Measurements from ENCODE around the gene NDUFC2. TPM values are rescaled to one million over a fixed set of nuclear protein-coding genes. Genes with fewer than 3 reads are reported as not detected.

NDUFC2 gene
- total and polyA plus RNA-seq, 2 experiments from 2014 or later, result 122 to 711 TPM

DNA sequence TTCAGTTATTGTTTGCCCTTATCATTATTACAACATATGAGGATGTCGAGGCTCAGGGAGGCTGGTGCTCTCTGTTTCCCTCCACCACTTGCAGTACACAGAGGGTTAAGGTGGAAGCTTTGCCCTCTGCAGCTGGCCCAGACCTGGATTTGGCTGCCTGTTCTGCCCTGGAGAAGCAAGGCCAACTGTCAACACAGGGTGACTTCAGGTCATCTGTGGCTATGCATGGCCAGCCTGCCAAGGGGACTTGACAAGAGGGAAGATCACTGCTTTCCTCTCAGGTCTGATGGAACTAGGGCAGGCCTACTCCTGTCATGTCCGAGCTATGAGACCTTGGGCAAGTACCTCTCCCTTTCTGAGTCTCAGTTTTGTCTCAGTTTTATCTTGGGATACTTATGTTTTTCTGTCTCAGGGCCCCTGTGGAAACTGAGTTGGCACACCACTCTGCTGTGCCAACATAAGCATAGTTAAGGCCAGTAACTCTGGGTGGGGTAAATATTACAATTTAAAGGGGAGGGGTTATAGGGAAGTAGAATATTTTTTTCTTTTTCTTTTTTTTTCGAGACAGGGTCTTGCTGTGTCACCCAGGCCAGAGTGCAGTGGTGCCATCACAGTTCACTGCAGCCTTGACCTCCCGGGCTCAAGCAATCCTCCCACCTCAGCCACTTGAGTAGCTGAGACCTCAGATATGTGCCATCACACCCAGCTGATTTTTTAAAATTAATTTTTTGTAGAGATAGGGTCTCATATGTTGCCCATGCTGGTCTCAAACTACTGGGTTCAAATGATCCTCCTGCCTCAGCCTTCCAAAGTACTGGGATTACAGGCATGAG, 18.4 kb downstream of the NDUFC2 start:
- Histone ChIP-seq H4K20me1 (replicated peaks; ENCODE audit: insufficient read depth) (no peaks in the 10 kb centered on the region), H3K27me3 (ENCODE audit: insufficient read depth) (no peaks in the 10 kb centered on the region), H2AFZ (no peak overlapping the region), H3K4me2 (no peak overlapping the region), H3F3A (replicated peaks; ENCODE audit: low read depth) (no peaks in the 10 kb centered on the region), H3K27ac (ENCODE audit: low read depth) (no peak overlapping the region), H3K9me2 (ENCODE audit: insufficient read depth) (no peaks in the 10 kb centered on the region), H3K36me3 (ENCODE audit: insufficient read depth) (no peaks in the 10 kb centered on the region), H3K4me3 (no peak overlapping the region), H3K79me2 (replicated peaks; ENCODE audit: insufficient read depth) (no peaks in the 10 kb centered on the region), H3K4me1 (ENCODE audit: insufficient read depth) (no peaks in the 10 kb centered on the region)
- H3K27ac Mint-ChIP-seq, result no peak overlapping the region
- DNase-seq (ENCODE audit: low spot score) (no peak), ATAC-seq (no peak)
- H3K4me3 Mint-ChIP-seq, result no peak overlapping the region
- no peak for TF ChIP-seq CREB1 (CRISPR knock-in tag; IDR thresholded peaks at IDR 0.05; ENCODE audit: low read depth)
- no peak for TF ChIP-seq EZH2 (IDR thresholded peaks at IDR 0.05; ENCODE audit: low read depth, unreplicated experiment)
- TF ChIP-seq, protein P1, sequence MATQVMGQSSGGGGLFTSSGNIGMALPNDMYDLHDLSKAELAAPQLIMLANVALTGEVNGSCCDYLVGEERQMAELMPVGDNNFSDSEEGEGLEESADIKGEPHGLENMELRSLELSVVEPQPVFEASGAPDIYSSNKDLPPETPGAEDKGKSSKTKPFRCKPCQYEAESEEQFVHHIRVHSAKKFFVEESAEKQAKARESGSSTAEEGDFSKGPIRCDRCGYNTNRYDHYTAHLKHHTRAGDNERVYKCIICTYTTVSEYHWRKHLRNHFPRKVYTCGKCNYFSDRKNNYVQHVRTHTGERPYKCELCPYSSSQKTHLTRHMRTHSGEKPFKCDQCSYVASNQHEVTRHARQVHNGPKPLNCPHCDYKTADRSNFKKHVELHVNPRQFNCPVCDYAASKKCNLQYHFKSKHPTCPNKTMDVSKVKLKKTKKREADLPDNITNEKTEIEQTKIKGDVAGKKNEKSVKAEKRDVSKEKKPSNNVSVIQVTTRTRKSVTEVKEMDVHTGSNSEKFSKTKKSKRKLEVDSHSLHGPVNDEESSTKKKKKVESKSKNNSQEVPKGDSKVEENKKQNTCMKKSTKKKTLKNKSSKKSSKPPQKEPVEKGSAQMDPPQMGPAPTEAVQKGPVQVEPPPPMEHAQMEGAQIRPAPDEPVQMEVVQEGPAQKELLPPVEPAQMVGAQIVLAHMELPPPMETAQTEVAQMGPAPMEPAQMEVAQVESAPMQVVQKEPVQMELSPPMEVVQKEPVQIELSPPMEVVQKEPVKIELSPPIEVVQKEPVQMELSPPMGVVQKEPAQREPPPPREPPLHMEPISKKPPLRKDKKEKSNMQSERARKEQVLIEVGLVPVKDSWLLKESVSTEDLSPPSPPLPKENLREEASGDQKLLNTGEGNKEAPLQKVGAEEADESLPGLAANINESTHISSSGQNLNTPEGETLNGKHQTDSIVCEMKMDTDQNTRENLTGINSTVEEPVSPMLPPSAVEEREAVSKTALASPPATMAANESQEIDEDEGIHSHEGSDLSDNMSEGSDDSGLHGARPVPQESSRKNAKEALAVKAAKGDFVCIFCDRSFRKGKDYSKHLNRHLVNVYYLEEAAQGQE (IDR thresholded peaks at IDR 0.05; ENCODE audit: unreplicated experiment), result no peak
- H3K36me3 Mint-ChIP-seq (ENCODE audit: low read depth), result no peaks in the 10 kb centered on the region
- H3K4me1 Mint-ChIP-seq, result no peaks in the 10 kb centered on the region
- H3K27me3 Mint-ChIP-seq (ENCODE audit: insufficient read depth, low read depth, poor library complexity), result peaks cover 2% of the 10 kb centered on the region
- H3K9me3 Mint-ChIP-seq, result no peaks in the 10 kb centered on the region

- Histone ChIP-seq H3K4me2 (no peak overlapping the region), H3K79me2 (replicated peaks; ENCODE audit: insufficient read depth) (no peaks in the 10 kb centered on the region), H3K9me2 (ENCODE audit: insufficient read depth) (no peaks in the 10 kb centered on the region), H2AFZ (no peak overlapping the region), H3K27me3 (ENCODE audit: insufficient read depth) (no peaks in the 10 kb centered on the region), H3K36me3 (ENCODE audit: insufficient read depth) (no peaks in the 10 kb centered on the region), H3K4me1 (ENCODE audit: insufficient read depth) (no peaks in the 10 kb centered on the region), H3K4me3 (no peak overlapping the region), H3F3A (replicated peaks; ENCODE audit: low read depth) (no peaks in the 10 kb centered on the region), H4K20me1 (replicated peaks; ENCODE audit: insufficient read depth) (no peaks in the 10 kb centered on the region), H3K27ac (ENCODE audit: low read depth) (no peak overlapping the region)
- H3K4me3 Mint-ChIP-seq, result no peak overlapping the region
- H3K27ac Mint-ChIP-seq, result no peak overlapping the region
- H3K27me3 Mint-ChIP-seq (ENCODE audit: insufficient read depth, low read depth, poor library complexity), result peaks cover 2% of the 10 kb centered on the region
- DNase-seq (ENCODE audit: low spot score) (no peak), ATAC-seq (no peak)
- no peaks in the 10 kb centered on the region for H3K4me1 Mint-ChIP-seq
- no peaks in the 10 kb centered on the region for H3K9me3 Mint-ChIP-seq
- TF ChIP-seq STAT1 (IDR thresholded peaks at IDR 0.05; ENCODE audit: unreplicated experiment) (no peak), JUNB (IDR thresholded peaks at IDR 0.05; ENCODE audit: unreplicated experiment) (no peak), EZH2 (IDR thresholded peaks at IDR 0.05; ENCODE audit: low read depth, unreplicated experiment) (no peak)
- TF ChIP-seq, protein P1 (IDR thresholded peaks at IDR 0.05; ENCODE audit: unreplicated experiment), result no peak
- TF ChIP-seq, protein P2, sequence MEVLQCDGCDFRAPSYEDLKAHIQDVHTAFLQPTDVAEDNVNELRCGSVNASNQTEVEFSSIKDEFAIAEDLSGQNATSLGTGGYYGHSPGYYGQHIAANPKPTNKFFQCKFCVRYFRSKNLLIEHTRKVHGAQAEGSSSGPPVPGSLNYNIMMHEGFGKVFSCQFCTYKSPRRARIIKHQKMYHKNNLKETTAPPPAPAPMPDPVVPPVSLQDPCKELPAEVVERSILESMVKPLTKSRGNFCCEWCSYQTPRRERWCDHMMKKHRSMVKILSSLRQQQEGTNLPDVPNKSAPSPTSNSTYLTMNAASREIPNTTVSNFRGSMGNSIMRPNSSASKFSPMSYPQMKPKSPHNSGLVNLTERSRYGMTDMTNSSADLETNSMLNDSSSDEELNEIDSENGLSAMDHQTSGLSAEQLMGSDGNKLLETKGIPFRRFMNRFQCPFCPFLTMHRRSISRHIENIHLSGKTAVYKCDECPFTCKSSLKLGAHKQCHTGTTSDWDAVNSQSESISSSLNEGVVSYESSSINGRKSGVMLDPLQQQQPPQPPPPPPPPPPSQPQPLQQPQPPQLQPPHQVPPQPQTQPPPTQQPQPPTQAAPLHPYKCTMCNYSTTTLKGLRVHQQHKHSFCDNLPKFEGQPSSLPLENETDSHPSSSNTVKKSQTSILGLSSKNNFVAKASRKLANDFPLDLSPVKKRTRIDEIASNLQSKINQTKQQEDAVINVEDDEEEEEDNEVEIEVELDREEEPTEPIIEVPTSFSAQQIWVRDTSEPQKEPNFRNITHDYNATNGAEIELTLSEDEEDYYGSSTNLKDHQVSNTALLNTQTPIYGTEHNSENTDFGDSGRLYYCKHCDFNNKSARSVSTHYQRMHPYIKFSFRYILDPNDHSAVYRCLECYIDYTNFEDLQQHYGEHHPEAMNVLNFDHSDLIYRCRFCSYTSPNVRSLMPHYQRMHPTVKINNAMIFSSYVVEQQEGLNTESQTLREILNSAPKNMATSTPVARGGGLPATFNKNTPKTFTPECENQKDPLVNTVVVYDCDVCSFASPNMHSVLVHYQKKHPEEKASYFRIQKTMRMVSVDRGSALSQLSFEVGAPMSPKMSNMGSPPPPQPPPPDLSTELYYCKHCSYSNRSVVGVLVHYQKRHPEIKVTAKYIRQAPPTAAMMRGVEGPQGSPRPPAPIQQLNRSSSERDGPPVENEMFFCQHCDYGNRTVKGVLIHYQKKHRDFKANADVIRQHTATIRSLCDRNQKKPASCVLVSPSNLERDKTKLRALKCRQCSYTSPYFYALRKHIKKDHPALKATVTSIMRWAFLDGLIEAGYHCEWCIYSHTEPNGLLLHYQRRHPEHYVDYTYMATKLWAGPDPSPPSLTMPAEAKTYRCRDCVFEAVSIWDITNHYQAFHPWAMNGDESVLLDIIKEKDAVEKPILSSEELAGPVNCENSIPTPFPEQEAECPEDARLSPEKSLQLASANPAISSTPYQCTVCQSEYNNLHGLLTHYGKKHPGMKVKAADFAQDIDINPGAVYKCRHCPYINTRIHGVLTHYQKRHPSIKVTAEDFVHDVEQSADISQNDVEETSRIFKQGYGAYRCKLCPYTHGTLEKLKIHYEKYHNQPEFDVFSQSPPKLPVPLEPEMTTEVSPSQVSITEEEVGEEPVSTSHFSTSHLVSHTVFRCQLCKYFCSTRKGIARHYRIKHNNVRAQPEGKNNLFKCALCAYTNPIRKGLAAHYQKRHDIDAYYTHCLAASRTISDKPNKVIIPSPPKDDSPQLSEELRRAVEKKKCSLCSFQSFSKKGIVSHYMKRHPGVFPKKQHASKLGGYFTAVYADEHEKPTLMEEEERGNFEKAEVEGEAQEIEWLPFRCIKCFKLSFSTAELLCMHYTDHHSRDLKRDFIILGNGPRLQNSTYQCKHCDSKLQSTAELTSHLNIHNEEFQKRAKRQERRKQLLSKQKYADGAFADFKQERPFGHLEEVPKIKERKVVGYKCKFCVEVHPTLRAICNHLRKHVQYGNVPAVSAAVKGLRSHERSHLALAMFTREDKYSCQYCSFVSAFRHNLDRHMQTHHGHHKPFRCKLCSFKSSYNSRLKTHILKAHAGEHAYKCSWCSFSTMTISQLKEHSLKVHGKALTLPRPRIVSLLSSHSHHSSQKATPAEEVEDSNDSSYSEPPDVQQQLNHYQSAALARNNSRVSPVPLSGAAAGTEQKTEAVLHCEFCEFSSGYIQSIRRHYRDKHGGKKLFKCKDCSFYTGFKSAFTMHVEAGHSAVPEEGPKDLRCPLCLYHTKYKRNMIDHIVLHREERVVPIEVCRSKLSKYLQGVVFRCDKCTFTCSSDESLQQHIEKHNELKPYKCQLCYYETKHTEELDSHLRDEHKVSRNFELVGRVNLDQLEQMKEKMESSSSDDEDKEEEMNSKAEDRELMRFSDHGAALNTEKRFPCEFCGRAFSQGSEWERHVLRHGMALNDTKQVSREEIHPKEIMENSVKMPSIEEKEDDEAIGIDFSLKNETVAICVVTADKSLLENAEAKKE (CRISPR knock-in tag; IDR thresholded peaks at IDR 0.05), result no peak
- no peaks in the 10 kb centered on the region for H3K36me3 Mint-ChIP-seq (ENCODE audit: low read depth)
Observed at GRCh38 chr11:78060533-78060932, 19.1 kb downstream of the NDUFC2 start.
